PC-3 (cell line): ENCODE measurements around the gene GGACT. TPM values are rescaled to one million over a fixed set of nuclear protein-coding genes. Genes with fewer than 3 reads are reported as not detected.

Experiments used
- ATAC-seq: fragments of 200-7000 bp; cut with Tn5 transposase; 2 replicates; pipeline ENCODE4 v1.9.1; 2020; ENCODE audit warnings: mild to moderate bottlenecking, moderate library complexity
- BruUV-seq: library from RNA; stranded (reverse); fragments of 400-500 nt; replicated peaks from 2 replicates; lab custom pipeline; 2021; lab: Mats Ljungman, UMichigan
- CTCF ChIA-PET: fragments of 300-600 bp; sonication (Branson Sonifier 250); formaldehyde crosslinking; loops from one replicate; lab custom pipeline; 2022; ENCODE audit warnings: antibody characterized with exemption; lab: Charles Lee
- POLR2A ChIA-PET: fragments of 300-600 bp; sonication (Branson Sonifier 250); formaldehyde crosslinking; loops from one replicate; lab custom pipeline; 2022; ENCODE audit warnings: antibody characterized with exemption; ENCODE audit not compliant: unreplicated experiment; lab: Charles Lee
- DNase-seq: peaks from one replicate; pipeline ENCODE4 v3.0.0-alpha.2; 2015
- H2AFZ ChIP-seq: fragments of 300-600 bp; sonication (generic); 2 replicates; pipeline ENCODE4 v1.6.0; 2016; ENCODE audit warnings: antibody characterized with exemption, low read length
- H3F3A ChIP-seq: fragments of 300-600 bp; sonication (generic); one replicate; pipeline ENCODE4 v1.6.0; 2017; ENCODE audit warnings: antibody characterized with exemption, low read length, control low read depth, mild to moderate bottlenecking; ENCODE audit not compliant: unreplicated experiment
- H3K27ac ChIP-seq: fragments of 300-600 bp; sonication (generic); 2 replicates; pipeline ENCODE4 v1.5.1; 2016; ENCODE audit warnings: mild to moderate bottlenecking, low read length
- H3K27me3 ChIP-seq: fragments of 300-600 bp; sonication (generic); 2 replicates; pipeline ENCODE4 v1.6.1; 2016; ENCODE audit warnings: low read length, mixed read lengths
- H3K36me3 ChIP-seq: fragments of 300-600 bp; sonication (generic); 2 replicates; pipeline ENCODE4 v1.6.1; 2016; ENCODE audit warnings: low read depth, mixed run types, low read length, mixed read lengths
- H3K4me1 ChIP-seq: fragments of 300-600 bp; sonication (generic); 2 replicates; pipeline ENCODE4 v1.5.1; 2016; ENCODE audit warnings: low read length; ENCODE audit not compliant: insufficient read depth
- H3K4me2 ChIP-seq: fragments of 300-600 bp; sonication (generic); 2 replicates; pipeline ENCODE4 v1.6.0; 2016; ENCODE audit warnings: low read length
- H3K4me3 ChIP-seq: fragments of 300-600 bp; sonication (generic); 2 replicates; pipeline ENCODE4 v1.5.1; 2016; ENCODE audit warnings: mild to moderate bottlenecking, low read length, mixed read lengths
- H3K79me2 ChIP-seq: fragments of 300-600 bp; sonication (generic); 2 replicates; pipeline ENCODE4 v1.6.1; 2017; ENCODE audit warnings: low read length, mixed read lengths
- H3K9ac ChIP-seq: fragments of 300-600 bp; sonication (generic); 2 replicates; pipeline ENCODE4 v1.6.0; 2016; ENCODE audit warnings: mild to moderate bottlenecking, low read length
- H3K9me2 ChIP-seq: fragments of 300-600 bp; sonication (generic); replicated peaks from 2 replicates; pipeline ENCODE4 v1.6.1; 2016; ENCODE audit warnings: mixed run types, low read length, mixed read lengths
- H3K9me3 ChIP-seq: fragments of 300-600 bp; sonication (generic); 2 replicates; pipeline ENCODE4 v1.6.1; 2016; ENCODE audit warnings: low read length, mixed read lengths
- H4K20me1 ChIP-seq: fragments of 300-600 bp; sonication (generic); 2 replicates; pipeline ENCODE4 v1.6.1; 2016; ENCODE audit warnings: low read length, mixed read lengths
- EZH2 ChIP-seq: fragments of 300-600 bp; sonication (generic); IDR thresholded peaks from one replicate; pipeline ENCODE4 v1.6.1; 2017; ENCODE audit warnings: antibody characterized with exemption, mild to moderate bottlenecking, low read length; ENCODE audit not compliant: unreplicated experiment
- EZH2phosphoT487 ChIP-seq: fragments of 300-600 bp; sonication (generic); IDR thresholded peaks from 2 replicates; pipeline ENCODE4 v1.6.1; 2018; ENCODE audit warnings: mild to moderate bottlenecking, antibody characterized with exemption, low read length, borderline replicate concordance
- intact Hi-C: fragments of 100-400 bp; cut with micrococcal nuclease; formaldehyde crosslinking; loops from 2 replicates; pipeline ENCODE4 v1.9.0; 2023
- total RNA-seq: library from RNA; depleted of rRNA; stranded (reverse); fragments of >200 nt; gene quantifications from 2 replicates; pipeline ENCODE4 v1.2.3, GENCODE V29; 2014
- TF ChIP-seq, protein P1 (sequence below): fragments of 300-600 bp; sonication (generic); conservative IDR thresholded peaks from 2 replicates; pipeline ENCODE4 v1.5.1; 2017; ENCODE audit warnings: antibody characterized with exemption, low read depth, mild to moderate bottlenecking, low read length

Gene GGACT
- total RNA-seq, 1 experiment from 2014 or later: 0.77 TPM

DNA sequence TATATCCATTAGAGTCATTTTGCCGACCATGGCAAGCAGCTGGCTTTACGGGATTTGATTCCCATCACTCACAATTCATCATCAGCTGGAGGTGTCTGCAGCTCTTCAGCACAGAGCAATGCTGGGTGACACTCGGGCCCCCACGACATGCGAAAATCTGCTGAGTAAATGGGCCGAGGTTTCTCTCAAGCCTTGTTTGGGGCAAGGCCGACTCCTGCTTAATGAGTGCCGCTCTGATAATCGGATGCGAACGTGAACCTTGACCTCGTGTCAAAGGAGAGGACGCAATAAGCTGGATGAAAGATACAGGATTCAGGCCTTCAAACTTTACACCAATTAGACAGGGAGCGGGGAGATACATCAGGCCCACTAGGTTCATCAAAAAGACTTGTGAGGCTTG, 65.2 kb downstream of the GGACT start:
- no TSS peak for BruUV-seq

DNA sequence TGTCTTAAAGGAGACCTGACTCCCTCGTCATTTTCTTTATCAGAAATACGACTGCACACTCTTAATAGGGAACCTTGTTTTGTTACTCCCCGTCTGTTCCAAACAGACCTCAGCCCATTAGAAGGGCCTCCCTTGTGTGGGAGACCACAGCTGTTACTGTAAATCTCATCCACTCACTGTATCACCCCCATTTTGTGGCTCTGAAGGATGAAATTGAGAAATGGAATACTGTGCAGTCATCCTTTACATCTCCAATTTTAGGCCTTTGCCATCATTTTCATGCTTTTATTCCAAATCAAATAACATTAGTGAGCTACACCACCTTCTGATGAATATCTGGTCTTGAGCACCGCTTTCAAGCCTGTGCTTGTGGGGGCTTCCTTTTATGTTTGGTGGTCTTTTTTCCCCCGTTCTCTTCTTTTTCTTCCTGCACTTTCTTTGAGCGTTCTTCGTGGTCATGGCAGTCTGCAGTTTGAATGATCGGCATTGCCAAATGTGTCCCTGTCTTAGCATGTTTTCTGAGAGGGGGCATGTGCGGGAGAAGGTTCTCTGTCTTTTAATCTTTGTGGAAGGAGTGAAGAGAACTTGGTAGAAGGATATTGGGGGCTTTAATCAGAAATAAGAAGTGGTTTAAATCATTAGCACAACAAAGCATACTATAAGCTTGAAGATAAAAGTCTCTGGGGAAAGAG, 65.8 kb downstream of the GGACT start:
- Histone ChIP-seq H4K20me1 (no peaks in the 10 kb centered on the region), H3K27me3 (no peaks in the 10 kb centered on the region), H3K27ac (no peak overlapping the region), H3K79me2 (no peaks in the 10 kb centered on the region), H2AFZ (no peak overlapping the region), H3F3A (no peaks in the 10 kb centered on the region), H3K36me3 (no peaks in the 10 kb centered on the region), H3K4me3 (no peak overlapping the region), H3K9me2 (no peaks in the 10 kb centered on the region), H3K4me1 (no peaks in the 10 kb centered on the region), H3K4me2 (no peak overlapping the region), H3K9ac (no peak overlapping the region), H3K9me3 (no peaks in the 10 kb centered on the region)
- POLR2A ChIA-PET: no interaction called here
- DNase-seq (no peak), ATAC-seq (no peak)
- CTCF ChIA-PET: no interaction called here
- intact Hi-C loops: no loop called here
- TF ChIP-seq EZH2: no peak
- TF ChIP-seq EZH2phosphoT487: no peak
- TF ChIP-seq, protein P1, sequence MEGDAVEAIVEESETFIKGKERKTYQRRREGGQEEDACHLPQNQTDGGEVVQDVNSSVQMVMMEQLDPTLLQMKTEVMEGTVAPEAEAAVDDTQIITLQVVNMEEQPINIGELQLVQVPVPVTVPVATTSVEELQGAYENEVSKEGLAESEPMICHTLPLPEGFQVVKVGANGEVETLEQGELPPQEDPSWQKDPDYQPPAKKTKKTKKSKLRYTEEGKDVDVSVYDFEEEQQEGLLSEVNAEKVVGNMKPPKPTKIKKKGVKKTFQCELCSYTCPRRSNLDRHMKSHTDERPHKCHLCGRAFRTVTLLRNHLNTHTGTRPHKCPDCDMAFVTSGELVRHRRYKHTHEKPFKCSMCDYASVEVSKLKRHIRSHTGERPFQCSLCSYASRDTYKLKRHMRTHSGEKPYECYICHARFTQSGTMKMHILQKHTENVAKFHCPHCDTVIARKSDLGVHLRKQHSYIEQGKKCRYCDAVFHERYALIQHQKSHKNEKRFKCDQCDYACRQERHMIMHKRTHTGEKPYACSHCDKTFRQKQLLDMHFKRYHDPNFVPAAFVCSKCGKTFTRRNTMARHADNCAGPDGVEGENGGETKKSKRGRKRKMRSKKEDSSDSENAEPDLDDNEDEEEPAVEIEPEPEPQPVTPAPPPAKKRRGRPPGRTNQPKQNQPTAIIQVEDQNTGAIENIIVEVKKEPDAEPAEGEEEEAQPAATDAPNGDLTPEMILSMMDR: no peak
- BruUV-seq: no TSS peak

More for the DNA sequence above, 65.2 kb downstream of the GGACT start:
- Histone ChIP-seq H3K27ac (no peak overlapping the region), H3K27me3 (no peaks in the 10 kb centered on the region), H3K79me2 (no peaks in the 10 kb centered on the region), H3K9ac (no peak overlapping the region), H3K4me2 (no peak overlapping the region), H3K9me2 (no peaks in the 10 kb centered on the region), H2AFZ (no peak overlapping the region), H4K20me1 (no peaks in the 10 kb centered on the region), H3K4me1 (no peaks in the 10 kb centered on the region), H3F3A (no peaks in the 10 kb centered on the region), H3K9me3 (no peaks in the 10 kb centered on the region), H3K4me3 (no peak overlapping the region), H3K36me3 (no peaks in the 10 kb centered on the region)
- ChIA-PET POLR2A (no interaction called here), CTCF (no interaction called here)
- no peak for DNase-seq
- no peak for TF ChIP-seq EZH2phosphoT487
- TF ChIP-seq, protein P1: no peak
- TF ChIP-seq EZH2: no peak
- ATAC-seq: no peak
- intact Hi-C loops: no loop called here

DNA sequence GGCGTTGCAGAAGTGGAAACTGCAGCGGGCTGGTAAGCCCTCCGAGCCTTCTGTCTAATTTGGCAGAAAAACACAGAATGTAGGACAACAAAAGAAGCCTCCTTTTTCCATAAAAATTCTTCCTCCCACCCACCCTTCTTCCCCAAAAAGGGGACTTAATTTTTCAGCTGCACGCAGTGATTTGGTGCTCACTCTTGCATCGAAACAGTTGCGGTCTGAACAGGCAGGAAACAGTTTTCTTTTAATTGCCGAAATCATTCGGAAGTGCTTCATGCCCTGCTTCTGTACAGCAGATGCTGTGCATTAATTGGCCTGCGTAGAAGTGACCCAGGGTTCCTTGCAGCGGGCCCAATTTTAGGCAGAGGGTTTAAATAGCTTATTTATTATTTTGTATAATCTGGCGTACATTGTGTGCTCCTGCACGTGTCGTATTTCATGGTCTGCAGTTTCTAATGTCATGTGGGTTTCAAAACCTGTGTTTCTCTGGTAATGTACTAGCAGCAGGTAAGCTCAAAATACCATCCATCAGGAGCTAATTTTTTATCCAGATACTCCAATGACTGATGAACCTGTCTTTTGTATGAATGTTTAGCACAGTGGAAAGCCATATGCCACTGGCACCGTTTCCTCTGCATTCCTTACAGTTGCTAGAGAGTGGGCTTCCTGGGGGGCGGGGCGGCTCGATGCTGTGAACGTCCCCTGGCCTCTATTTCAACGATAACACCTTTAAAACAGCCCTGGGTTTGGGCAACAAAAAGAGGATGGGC, 66.6 kb downstream of the GGACT start:
- Histone ChIP-seq H3K27ac (no peak overlapping the region), H3K27me3 (no peaks in the 10 kb centered on the region), H3K4me1 (no peaks in the 10 kb centered on the region), H3K4me3 (no peak overlapping the region), H3K79me2 (no peaks in the 10 kb centered on the region), H3K36me3 (no peaks in the 10 kb centered on the region), H4K20me1 (no peaks in the 10 kb centered on the region), H2AFZ (no peak overlapping the region), H3K9me3 (no peaks in the 10 kb centered on the region), H3K9me2 (no peaks in the 10 kb centered on the region), H3K9ac (no peak overlapping the region), H3K4me2 (no peak overlapping the region), H3F3A (no peaks in the 10 kb centered on the region)
- BruUV-seq: no TSS peak
- ChIA-PET POLR2A (no interaction called here), CTCF (no interaction called here)
- DNase-seq: no peak
- ATAC-seq: no peak
- no peak for TF ChIP-seq EZH2phosphoT487
- TF ChIP-seq, protein P1: no peak
- no peak for TF ChIP-seq EZH2
- intact Hi-C loops: no loop called here
